ENCODE results near the gene PRKCQ. TPM values are rescaled to one million over a fixed set of nuclear protein-coding genes. Genes with fewer than 3 reads are reported as not detected.

The PRKCQ gene
- total and polyA plus RNA-seq, 2 of the 8 experiments (the other 6 are each of a cell fraction or from before 2014, with no cell fraction given) = 9.1 to 22.6 TPM

- H3K79me2 ChIP-seq (ENCODE audit: control insufficient read depth in 1 of 2, insufficient read depth in 2 of 2, low read length in 2 of 2) = no peaks in the 10 kb centered on the region
- 79% methylated on average over 2 of the region's 2 CpGs; no CpG with 5 or more reads in 1 of the 2 experiments for WGBS, 2 experiments (ENCODE audit: extremely low coverage in 1 of 2, insufficient coverage in 1 of 2, insufficient read length in 1 of 2, insufficient replicate concordance in 2 of 2, low coverage in 1 of 2, low lambda C conversion rate in 2 of 2, missing lambda C conversion rate in 1 of 2)
- TF ChIP-seq RXRA (IDR thresholded peaks at IDR 0.05; ENCODE audit: insufficient read depth, low read depth, low read length) (no peak), CBX8 (IDR thresholded peaks at IDR 0.05; ENCODE audit: borderline replicate concordance, low read depth, low read length) (no peak), BCL11A (IDR thresholded peaks at IDR 0.05; ENCODE audit: low read depth in 2 of 2, low read length in 2 of 2) (no peak), EP300 (IDR thresholded peaks at IDR 0.05; ENCODE audit: borderline replicate concordance in 1 of 2, low read depth in 2 of 2, low read length in 2 of 2) (no peak), KDM1A (IDR thresholded peaks at IDR 0.05; ENCODE audit: borderline replicate concordance, low read length) (no peak), RBBP5 (IDR thresholded peaks at IDR 0.05; ENCODE audit: borderline replicate concordance, low read depth, low read length) (no peak), GABPA (IDR thresholded peaks at IDR 0.05; ENCODE audit: borderline replicate concordance, insufficient read depth, low read length) (no peak), KDM4A (IDR thresholded peaks at IDR 0.05; ENCODE audit: low read depth, low read length, severe bottlenecking) (no peak), CTCF (IDR thresholded peaks at IDR 0.05; ENCODE audit: control extremely low read depth in 1 of 3, insufficient read depth in 1 of 3, low read depth in 1 of 3, low read length in 3 of 3) (no peak), NANOG (IDR thresholded peaks at IDR 0.05; ENCODE audit: insufficient read depth, low read depth, low read length, poor library complexity, severe bottlenecking) (no peak)
- FAIRE-seq (no peak), DNase-seq (ENCODE audit: low read depth in 1 of 2, low spot score in 2 of 2) (no peak)
- no peak overlapping the region for H3K27ac ChIP-seq (ENCODE audit: low read depth, low read length)
- no peak overlapping the region for H2BK5ac ChIP-seq (ENCODE audit: low read depth, low read length)
- H2AFZ ChIP-seq (ENCODE audit: low read length) = no peak overlapping the region
- H3K36me3 ChIP-seq (ENCODE audit: control insufficient read depth in 2 of 4, insufficient read depth in 4 of 4, low read length in 3 of 4) = no peaks in the 10 kb centered on the region; a peak in 2 of 8 replicates
- no peak overlapping the region for H2BK15ac ChIP-seq (ENCODE audit: low read length)
- H3K23ac ChIP-seq (ENCODE audit: insufficient read length) = no peak overlapping the region
- ChIA-PET CTCF (ENCODE audit: partially characterized antibody) (interaction anchor here (1.0 to 1.7 kb wide), 2 partner anchors 10 to 56 kb away, joined by 3 to 6 read pairs; no protein-coding TSS in a partner anchor), POLR2A (ENCODE audit: partially characterized antibody) (no interaction called here)
- H2AK5ac ChIP-seq (ENCODE audit: low read depth, low read length) = no peak overlapping the region
- H3K9me3 ChIP-seq (ENCODE audit: insufficient read depth in 2 of 2, low read depth in 1 of 2, low read length in 1 of 2) = no peaks in the 10 kb centered on the region
- H3K4me3 ChIP-seq (ENCODE audit: extremely low read depth in 1 of 4, insufficient read depth in 2 of 4, low read depth in 3 of 4, low read length in 4 of 4) = no peak overlapping the region
- H3K79me1 ChIP-seq (ENCODE audit: low read depth, low read length) = no peaks in the 10 kb centered on the region
- H2BK120ac ChIP-seq (replicated peaks; ENCODE audit: low read depth, low read length) = no peak overlapping the region
- no peaks in the 10 kb centered on the region for H3K27me3 ChIP-seq (replicated peaks in 1 of 4; ENCODE audit: control insufficient read depth in 3 of 4, extremely low read depth in 1 of 4, insufficient read depth in 3 of 4, low read length in 3 of 4)
- H4K8ac ChIP-seq (ENCODE audit: extremely low read depth, insufficient read depth, low read length) = no peak overlapping the region
- no peak overlapping the region for H3K56ac ChIP-seq (replicated peaks; ENCODE audit: insufficient read length, low read depth, low read length)
- no peaks in the 10 kb centered on the region; the same call in 1 of the 2 replicates for H3K23me2 ChIP-seq (ENCODE audit: low read depth, low read length)
- no peak overlapping the region for H3K18ac ChIP-seq (ENCODE audit: extremely low read depth, low read length)
- H3K4me2 ChIP-seq (ENCODE audit: insufficient read depth in 1 of 2, low read depth in 2 of 2, low read length in 2 of 2) = no peak overlapping the region
- no peaks in the 10 kb centered on the region for H4K20me1 ChIP-seq (replicated peaks in 1 of 2; ENCODE audit: control insufficient read depth in 1 of 2, insufficient read depth in 2 of 2, low read length in 2 of 2)
- no peak overlapping the region for H3K4ac ChIP-seq (replicated peaks; ENCODE audit: insufficient read length, low read depth, low read length)
- H2BK20ac ChIP-seq (ENCODE audit: low read length) = no peak overlapping the region
- H3K14ac ChIP-seq (ENCODE audit: insufficient read length) = no peak overlapping the region
- H3K4me1 ChIP-seq (replicated peaks in 1 of 4; ENCODE audit: control insufficient read depth in 3 of 4, insufficient read depth in 4 of 4, low read length in 3 of 4) = no peaks in the 10 kb centered on the region; a peak in 1 of 7 replicates
- H3K9ac ChIP-seq (replicated peaks in 1 of 4; ENCODE audit: extremely low read depth in 1 of 4, low read depth in 3 of 4, low read length in 3 of 4) = no peak overlapping the region
- H4K91ac ChIP-seq (replicated peaks; ENCODE audit: insufficient read length, low read length) = no peak overlapping the region
- H2BK12ac ChIP-seq (ENCODE audit: low read depth, low read length) = no peak overlapping the region
- no peak overlapping the region for H4K5ac ChIP-seq (ENCODE audit: insufficient read length, low read depth, low read length)
Observed at GRCh38 chr10:6591668-6592067, 11.6 kb upstream of the PRKCQ start.
